Measurements from ENCODE around the gene APIP. TPM values are rescaled to one million over a fixed set of nuclear protein-coding genes. Genes with fewer than 3 reads are reported as not detected.

The APIP gene
- total and polyA plus RNA-seq, 2 of the 8 experiments (the other 6 are each of a cell fraction or from before 2014, with no cell fraction given) = 10.4 to 25.7 TPM

DNA sequence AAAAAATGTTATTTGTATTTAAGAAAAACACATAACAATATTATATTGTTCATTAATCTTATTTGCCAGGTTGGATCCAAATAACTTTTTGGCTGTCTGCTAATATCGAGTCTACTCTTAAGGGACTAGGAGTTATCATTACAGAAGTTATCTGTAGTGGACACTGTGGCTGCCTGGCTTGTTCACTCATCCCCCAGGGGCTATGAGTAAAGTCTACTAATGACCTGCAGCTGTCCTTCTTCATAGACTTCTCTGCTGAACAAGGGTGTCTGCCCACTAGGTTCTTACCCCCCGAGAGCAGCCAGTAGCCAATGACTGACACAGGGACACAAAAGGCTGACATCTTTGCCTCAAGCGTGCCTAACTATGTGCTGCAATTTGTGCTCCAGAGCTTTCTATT lies 69.7 kb downstream of the APIP start:
- no peak overlapping the region for H2AK5ac ChIP-seq (ENCODE audit: low read depth, low read length)
- H2BK120ac ChIP-seq (replicated peaks; ENCODE audit: low read depth, low read length) = no peak overlapping the region
- ChIA-PET POLR2A (ENCODE audit: partially characterized antibody) (interaction anchor here (0.6 kb wide), 1 partner anchor 294 kb away, joined by 3 read pairs; no protein-coding TSS in a partner anchor), CTCF (ENCODE audit: partially characterized antibody) (interaction anchor here (0.9 to 3.3 kb wide), 4 partner anchors 19 to 566 kb away, joined by 3 to 18 read pairs (median 5); no protein-coding TSS in a partner anchor)
- no peak overlapping the region for H2BK15ac ChIP-seq (ENCODE audit: low read length)
- no peak for DNase-seq (ENCODE audit: low read depth in 1 of 2, low spot score in 2 of 2)
- H3K9me3 ChIP-seq (ENCODE audit: insufficient read depth in 2 of 2, low read depth in 1 of 2, low read length in 1 of 2) = no peaks in the 10 kb centered on the region
- no peaks in the 10 kb centered on the region for H3K79me1 ChIP-seq (ENCODE audit: low read depth, low read length)
- H3K79me2 ChIP-seq (ENCODE audit: control insufficient read depth in 1 of 2, insufficient read depth in 2 of 2, low read length in 2 of 2) = no peaks in the 10 kb centered on the region
- no peak overlapping the region for H3K9ac ChIP-seq (replicated peaks in 1 of 4; ENCODE audit: extremely low read depth in 1 of 4, low read depth in 3 of 4, low read length in 3 of 4)
- no peak overlapping the region for H3K27ac ChIP-seq (ENCODE audit: low read depth, low read length)
- no peak overlapping the region for H4K8ac ChIP-seq (ENCODE audit: extremely low read depth, insufficient read depth, low read length)
- no peaks in the 10 kb centered on the region for H3K27me3 ChIP-seq (replicated peaks in 1 of 4; ENCODE audit: control insufficient read depth in 3 of 4, extremely low read depth in 1 of 4, insufficient read depth in 3 of 4, low read length in 3 of 4)
- H3K14ac ChIP-seq (ENCODE audit: insufficient read length) = no peak overlapping the region
- no peak overlapping the region for H3K4ac ChIP-seq (replicated peaks; ENCODE audit: insufficient read length, low read depth, low read length)
- no peak overlapping the region for H2BK12ac ChIP-seq (ENCODE audit: low read depth, low read length)
- H3K36me3 ChIP-seq (ENCODE audit: control insufficient read depth in 2 of 4, insufficient read depth in 4 of 4, low read length in 3 of 4) = no peaks in the 10 kb centered on the region; a peak in 1 of 8 replicates
- H3K56ac ChIP-seq (replicated peaks; ENCODE audit: insufficient read length, low read depth, low read length) = no peak overlapping the region
- H3K4me2 ChIP-seq (ENCODE audit: insufficient read depth in 1 of 2, low read depth in 2 of 2, low read length in 2 of 2) = no peak overlapping the region
- no peaks in the 10 kb centered on the region for H3K4me1 ChIP-seq (replicated peaks in 1 of 4; ENCODE audit: control insufficient read depth in 3 of 4, insufficient read depth in 4 of 4, low read length in 3 of 4)
- H3K4me3 ChIP-seq (ENCODE audit: extremely low read depth in 1 of 4, insufficient read depth in 2 of 4, low read depth in 3 of 4, low read length in 4 of 4) = no peak overlapping the region
- H3K23me2 ChIP-seq (ENCODE audit: low read depth, low read length) = no peaks in the 10 kb centered on the region
- H3K18ac ChIP-seq (ENCODE audit: extremely low read depth, low read length) = no peak overlapping the region
- no peak overlapping the region for H3K23ac ChIP-seq (ENCODE audit: insufficient read length)
- 91% methylated on average over 3 of the region's 3 CpGs; no CpG with 5 or more reads in 1 of the 2 experiments for WGBS, 2 experiments (ENCODE audit: extremely low coverage in 1 of 2, insufficient coverage in 1 of 2, insufficient read length in 1 of 2, insufficient replicate concordance in 2 of 2, low coverage in 1 of 2, low lambda C conversion rate in 2 of 2, missing lambda C conversion rate in 1 of 2)
- FAIRE-seq = no peak
- H2BK20ac ChIP-seq (ENCODE audit: low read length) = no peak overlapping the region
- H2AFZ ChIP-seq (ENCODE audit: low read length) = no peak overlapping the region
- no peak overlapping the region for H2BK5ac ChIP-seq (ENCODE audit: low read depth, low read length)
- no peak overlapping the region for H4K5ac ChIP-seq (ENCODE audit: insufficient read length, low read depth, low read length)
- no peaks in the 10 kb centered on the region for H4K20me1 ChIP-seq (replicated peaks in 1 of 2; ENCODE audit: control insufficient read depth in 1 of 2, insufficient read depth in 2 of 2, low read length in 2 of 2)
- no peak overlapping the region for H4K91ac ChIP-seq (replicated peaks; ENCODE audit: insufficient read length, low read length)
- TF ChIP-seq SP4 (IDR thresholded peaks at IDR 0.05; ENCODE audit: low read length) (no peak), GTF2F1 (IDR thresholded peaks at IDR 0.05; ENCODE audit: borderline replicate concordance, low read depth, low read length) (no peak), CBX5 (IDR thresholded peaks at IDR 0.05; ENCODE audit: low read depth, low read length) (no peak), BCL11A (IDR thresholded peaks at IDR 0.05; ENCODE audit: low read depth in 2 of 2, low read length in 2 of 2) (no peak), NANOG (IDR thresholded peaks at IDR 0.05; ENCODE audit: insufficient read depth, low read depth, low read length, poor library complexity, severe bottlenecking) (no peak), CTBP2 (IDR thresholded peaks at IDR 0.05; ENCODE audit: borderline replicate concordance, insufficient read depth, insufficient read length, low read length) (no peak), RAD21 (IDR thresholded peaks at IDR 0.05 in 1 of 2, conservative IDR thresholded peaks at IDR 0.05 in 1 of 2; ENCODE audit: low read depth in 2 of 2, low read length in 2 of 2) (no peak), SP1 (IDR thresholded peaks at IDR 0.05; ENCODE audit: low read depth, low read length) (no peak), KDM4A (IDR thresholded peaks at IDR 0.05; ENCODE audit: low read depth, low read length, severe bottlenecking) (no peak)
- TF ChIP-seq, protein P1, sequence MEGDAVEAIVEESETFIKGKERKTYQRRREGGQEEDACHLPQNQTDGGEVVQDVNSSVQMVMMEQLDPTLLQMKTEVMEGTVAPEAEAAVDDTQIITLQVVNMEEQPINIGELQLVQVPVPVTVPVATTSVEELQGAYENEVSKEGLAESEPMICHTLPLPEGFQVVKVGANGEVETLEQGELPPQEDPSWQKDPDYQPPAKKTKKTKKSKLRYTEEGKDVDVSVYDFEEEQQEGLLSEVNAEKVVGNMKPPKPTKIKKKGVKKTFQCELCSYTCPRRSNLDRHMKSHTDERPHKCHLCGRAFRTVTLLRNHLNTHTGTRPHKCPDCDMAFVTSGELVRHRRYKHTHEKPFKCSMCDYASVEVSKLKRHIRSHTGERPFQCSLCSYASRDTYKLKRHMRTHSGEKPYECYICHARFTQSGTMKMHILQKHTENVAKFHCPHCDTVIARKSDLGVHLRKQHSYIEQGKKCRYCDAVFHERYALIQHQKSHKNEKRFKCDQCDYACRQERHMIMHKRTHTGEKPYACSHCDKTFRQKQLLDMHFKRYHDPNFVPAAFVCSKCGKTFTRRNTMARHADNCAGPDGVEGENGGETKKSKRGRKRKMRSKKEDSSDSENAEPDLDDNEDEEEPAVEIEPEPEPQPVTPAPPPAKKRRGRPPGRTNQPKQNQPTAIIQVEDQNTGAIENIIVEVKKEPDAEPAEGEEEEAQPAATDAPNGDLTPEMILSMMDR (IDR thresholded peaks at IDR 0.05; ENCODE audit: control extremely low read depth in 1 of 3, insufficient read depth in 1 of 3, low read depth in 1 of 3, low read length in 3 of 3) = no peak
